NCI-H2107 treated with DMSO at 0.1 percent for 48 hours (cell line): ENCODE results near the gene CSF2RB.

Source experiments
- DNase-seq: peaks from one replicate; lab custom pipeline; 2025; ENCODE audit not compliant: unreplicated experiment; lab: John Stamatoyannopoulos, UW

The CSF2RB gene

DNA sequence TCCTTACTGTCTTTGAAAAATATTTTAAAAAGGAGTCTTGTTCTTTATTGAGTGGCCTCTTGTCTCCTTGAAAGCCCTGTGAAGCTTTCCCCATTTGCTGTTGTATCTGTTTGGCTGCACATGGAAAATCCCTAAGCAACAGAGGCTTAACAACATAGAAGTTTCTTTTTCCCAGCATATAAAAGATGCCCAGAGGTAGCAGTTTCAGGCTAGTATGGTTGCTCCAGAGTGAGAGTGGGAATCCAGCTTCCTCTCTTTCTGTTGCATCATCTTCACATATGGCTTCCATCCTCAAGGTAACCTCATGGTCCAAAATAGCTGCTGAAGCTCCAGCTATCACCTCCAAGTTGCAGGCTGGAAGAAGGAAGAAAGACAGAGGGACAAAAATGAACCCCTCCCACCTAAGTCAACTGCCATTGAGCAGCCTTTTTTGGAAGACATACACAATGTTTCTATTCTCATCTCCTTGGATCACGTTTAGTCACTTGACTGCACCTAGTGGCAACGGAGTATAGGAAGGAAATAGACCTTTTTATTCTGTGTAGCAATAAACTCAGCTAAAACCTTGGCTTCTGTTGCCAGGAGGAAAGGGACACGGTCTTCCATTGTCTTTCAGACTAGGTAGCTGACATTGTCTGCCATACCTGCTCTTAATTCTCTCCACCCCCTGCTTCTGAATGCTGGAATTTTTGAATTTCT lies 5.3 kb downstream of the CSF2RB start:
- no peak for DNase-seq

- DNase-seq = no peak
Observed at GRCh38 chr22:36921309-36922104, 8.1 kb downstream of the CSF2RB start.

DNA sequence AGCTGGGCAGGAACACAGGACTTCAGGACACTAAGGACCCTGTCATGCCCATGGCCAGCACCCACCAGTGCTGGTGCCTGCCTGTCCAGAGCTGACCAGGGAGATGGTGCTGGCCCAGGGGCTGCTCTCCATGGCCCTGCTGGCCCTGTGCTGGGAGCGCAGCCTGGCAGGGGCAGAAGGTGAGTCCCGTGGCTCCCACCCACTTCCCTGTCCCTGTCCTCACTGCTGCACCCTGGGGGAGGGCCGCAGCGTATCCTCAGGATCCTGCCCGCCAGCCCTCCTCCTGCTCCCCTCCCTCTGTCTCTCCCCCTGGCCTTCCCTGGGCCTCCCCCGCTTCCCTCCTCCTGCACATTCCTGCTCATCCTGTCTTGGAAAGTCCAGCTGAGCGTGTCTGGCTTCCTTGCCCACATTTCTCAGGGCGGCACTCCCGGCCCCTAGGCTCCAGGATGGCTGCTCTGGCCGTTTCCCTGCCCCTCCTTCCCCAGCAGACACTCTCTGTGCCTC lies 8.7 kb downstream of the CSF2RB start:
- no peak for DNase-seq

GRCh38 chr22:36922711-36923110 lies 9.3 kb downstream of the CSF2RB start:
- no peak for DNase-seq

DNA sequence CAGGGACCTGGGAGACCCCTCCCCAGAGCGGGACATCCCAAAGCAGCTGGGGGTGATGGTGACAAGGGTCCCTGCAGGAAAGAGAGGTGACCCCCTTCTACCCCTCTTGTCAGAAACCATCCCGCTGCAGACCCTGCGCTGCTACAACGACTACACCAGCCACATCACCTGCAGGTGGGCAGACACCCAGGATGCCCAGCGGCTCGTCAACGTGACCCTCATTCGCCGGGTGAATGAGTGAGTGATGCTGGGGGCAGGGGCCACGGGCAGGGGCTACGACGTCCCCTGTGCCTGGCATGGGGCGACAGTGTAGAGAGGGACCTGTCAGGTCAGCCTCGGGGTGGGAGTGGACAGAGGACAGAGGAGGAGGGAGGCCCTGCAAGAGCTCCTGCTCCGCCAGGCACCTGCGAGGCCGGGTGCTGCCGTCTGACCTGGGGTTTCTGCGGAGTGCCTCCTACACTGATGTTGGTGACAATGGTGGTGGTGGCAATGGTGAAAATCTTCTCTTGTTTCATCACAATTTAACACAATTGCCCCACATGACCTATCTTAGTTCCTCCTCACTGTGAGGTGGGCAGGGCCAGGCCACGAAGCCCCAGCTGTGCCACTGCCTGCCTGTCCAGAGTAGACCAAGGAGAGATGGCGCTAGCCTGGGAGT lies 9.8 kb downstream of the CSF2RB start:
- DNase-seq = no peak

DNA sequence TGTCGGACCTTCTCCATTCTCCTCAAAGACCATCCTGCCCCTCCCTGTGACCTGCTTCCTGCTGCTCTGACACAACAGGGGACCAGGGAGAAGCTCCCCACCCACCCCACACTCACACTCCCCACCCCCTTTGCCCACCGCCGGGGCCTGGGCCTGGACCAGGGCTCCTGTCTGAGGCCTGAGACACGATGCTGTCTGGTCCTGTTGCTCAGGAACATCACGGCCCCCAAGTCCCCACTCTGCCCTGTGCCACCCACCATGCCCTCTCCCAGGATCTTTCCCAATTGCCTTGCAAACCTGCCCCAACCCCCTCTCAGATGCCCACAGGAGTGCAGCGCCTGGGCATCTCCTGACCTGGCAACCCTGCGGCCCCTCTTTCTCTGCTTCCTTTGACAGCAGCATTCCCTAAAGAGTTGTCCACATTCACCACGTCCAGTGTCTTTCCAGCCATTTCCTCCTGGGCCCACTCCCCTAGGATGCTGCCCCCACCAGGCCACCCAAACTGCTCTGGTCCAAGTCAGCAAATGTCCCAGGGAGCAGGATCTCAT lies 10.8 kb downstream of the CSF2RB start:
- DNase-seq = no peak

GRCh38 chr22:36925388-36926290 lies 12.2 kb downstream of the CSF2RB start:
- DNase-seq = no peak

GRCh38 chr22:36926309-36926708 lies 12.9 kb downstream of the CSF2RB start:
- DNase-seq = no peak

GRCh38 chr22:36926721-36927435 lies 13.4 kb downstream of the CSF2RB start:
- no peak for DNase-seq

DNA sequence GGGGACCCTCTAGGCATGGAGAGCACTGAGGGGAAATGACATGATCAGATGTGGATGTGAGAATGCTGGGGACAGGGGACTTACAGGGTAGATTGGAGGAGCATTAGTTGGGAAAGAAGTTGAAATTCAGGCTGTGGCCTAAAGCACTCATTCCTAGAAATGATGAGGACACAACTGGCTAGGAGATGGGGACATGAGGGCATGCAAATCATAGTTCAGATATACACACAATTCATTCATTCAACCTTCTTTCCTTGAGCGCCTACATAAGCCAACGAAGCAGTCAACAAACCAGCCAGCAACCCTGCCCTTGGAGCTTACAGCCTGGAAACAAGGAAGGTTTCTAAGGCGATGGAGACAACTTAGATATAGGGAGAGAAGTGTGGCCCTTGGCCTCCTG lies 14.2 kb downstream of the CSF2RB start:
- no peak for DNase-seq

DNA sequence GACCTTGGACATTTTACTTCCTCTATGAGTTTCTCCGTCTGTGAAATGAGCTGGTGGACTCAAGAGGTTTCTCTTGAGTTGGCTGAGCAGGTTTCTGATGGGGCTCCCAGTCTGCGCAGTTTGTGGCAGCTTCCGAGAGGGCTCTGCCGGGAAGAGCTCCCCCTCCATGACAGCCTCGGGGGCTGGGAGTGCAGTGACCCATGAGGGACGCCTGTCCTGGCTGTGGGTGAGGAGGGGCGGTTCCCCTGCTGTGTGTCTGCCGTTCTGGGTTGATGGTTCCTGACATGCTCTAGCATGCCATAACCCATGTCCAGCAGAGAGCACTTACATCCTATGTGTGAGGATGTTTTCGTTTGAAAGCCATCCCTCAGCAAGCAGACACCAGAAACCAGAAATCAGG lies 14.8 kb downstream of the CSF2RB start:
- no peak for DNase-seq

DNA sequence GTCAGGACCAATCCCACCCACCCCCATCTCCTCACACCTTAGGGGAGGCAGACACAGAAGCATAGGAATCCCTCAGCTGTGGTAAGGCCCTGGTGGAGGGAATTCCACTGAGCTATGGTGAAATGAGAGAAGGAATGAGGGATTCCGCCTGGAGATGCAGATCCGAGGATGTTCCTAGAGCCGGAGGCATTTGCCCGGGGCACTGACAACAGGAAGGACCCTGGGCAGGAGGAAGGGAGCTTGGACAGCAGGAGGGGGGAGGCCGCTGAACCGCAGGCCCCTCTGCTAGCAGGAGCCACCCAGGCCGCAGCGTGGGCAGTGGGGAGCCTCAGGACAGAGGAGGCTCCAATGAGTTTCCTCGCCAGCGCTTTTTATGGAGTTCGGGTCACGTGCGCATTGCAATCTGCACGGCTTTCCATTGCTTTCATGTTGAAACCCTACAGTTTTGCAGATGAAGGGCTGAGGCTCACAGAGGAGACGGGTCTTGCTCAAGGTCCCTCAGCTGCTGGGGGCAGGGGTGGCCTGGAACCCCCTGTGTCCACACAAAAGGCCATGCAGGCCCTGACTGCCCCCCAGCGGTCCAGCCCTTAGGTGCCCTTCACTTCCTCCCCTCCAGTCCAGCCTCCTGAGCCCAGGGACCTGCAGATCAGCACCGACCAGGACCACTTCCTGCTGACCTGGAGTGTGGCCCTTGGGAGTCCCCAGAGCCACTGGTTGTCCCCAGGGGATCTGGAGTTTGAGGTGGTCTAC lies 15.5 kb downstream of the CSF2RB start:
- DNase-seq = no peak

DNA sequence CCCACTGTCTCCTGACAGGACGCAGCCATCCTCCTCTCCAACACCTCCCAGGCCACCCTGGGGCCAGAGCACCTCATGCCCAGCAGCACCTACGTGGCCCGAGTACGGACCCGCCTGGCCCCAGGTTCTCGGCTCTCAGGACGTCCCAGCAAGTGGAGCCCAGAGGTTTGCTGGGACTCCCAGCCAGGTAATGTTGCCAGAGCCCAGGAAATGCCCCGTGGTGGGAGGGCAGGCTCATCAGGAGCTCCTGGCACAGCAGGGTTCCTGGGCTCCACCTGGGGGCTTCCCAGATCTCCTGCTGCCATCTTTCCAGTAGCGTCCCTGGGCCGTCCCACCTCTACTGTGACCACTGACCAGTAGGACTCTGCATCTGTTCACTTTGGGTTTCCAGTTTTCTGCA lies 16.2 kb downstream of the CSF2RB start:
- no peak for DNase-seq

- DNase-seq = no peak
Observed at GRCh38 chr22:36930041-36930935, 16.9 kb downstream of the CSF2RB start.

- DNase-seq = no peak
Observed at GRCh38 chr22:36931446-36931845, 18.0 kb downstream of the CSF2RB start.

GRCh38 chr22:36933629-36934417 lies 20.4 kb downstream of the CSF2RB start:
- no peak for DNase-seq
